Measurements from ENCODE around the gene ANKRD23.

The ANKRD23 gene

GRCh38 chr2:96839875-96840850 is 3.7 kb downstream of the ANKRD23 start:
- H3K27ac ChIP-seq: no peak overlapping the region
- no peak for DNase-seq (ENCODE audit: low read depth, low spot score)

GRCh38 chr2:96839293-96839874 is 4.4 kb downstream of the ANKRD23 start:
- H3K27ac ChIP-seq: no peak overlapping the region

DNA sequence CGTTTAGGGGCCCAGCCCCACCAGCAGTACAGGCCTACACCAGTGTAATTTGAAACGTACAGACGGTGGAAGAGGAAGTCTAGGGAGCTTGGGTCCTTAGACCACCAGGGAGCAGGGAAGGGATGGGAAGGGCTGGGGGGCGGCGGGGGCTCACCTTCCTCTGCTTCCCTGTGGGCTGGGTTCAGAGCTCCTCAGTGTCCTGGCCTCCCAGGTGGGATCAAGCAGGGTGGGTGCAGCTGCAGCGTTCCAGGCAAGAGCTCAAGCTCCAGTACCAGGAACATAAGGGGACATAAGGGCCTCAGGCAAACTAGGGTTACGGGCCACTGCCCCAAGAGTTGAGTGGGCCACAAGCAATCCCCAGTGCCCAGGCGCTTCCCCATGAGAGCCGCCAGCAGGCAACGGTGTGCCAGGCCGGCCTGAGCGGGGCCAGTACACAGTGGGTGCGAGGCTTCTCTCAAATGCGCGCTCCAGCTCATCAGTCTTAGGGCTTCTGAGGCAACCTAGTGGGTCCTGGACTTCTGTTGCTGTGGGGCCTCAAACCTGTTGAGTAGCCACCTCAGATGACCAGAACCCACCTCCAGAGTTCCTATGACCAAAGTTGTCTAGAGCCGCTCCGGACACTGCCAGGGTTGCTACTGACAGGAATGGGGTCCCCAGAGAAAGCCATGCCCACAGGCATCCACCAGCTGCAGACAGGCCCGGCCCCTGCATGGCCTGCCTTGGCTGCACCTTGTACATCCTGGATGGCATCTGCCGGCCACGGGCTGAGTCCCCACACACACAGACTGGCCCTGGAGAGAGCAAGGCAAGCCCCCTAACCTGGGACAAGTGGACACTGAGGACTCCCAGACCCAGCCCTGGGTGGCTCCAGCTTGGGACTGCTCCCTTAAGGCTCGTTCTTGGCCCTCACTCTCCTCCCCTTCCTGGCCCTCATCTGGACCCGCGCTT is 5.2 kb downstream of the ANKRD23 start:
- DNase-seq (ENCODE audit: low read depth, low spot score): no peak
- H3K27ac ChIP-seq: no peak overlapping the region

More at GRCh38 chr2:96839293-96839874, 4.4 kb downstream of the ANKRD23 start:
- no peak for DNase-seq (ENCODE audit: low read depth, low spot score)

GRCh38 chr2:96837575-96837974 is 6.2 kb downstream of the ANKRD23 start:
- DNase-seq (ENCODE audit: low read depth, low spot score): no peak
- H3K27ac ChIP-seq: no peak overlapping the region

DNA sequence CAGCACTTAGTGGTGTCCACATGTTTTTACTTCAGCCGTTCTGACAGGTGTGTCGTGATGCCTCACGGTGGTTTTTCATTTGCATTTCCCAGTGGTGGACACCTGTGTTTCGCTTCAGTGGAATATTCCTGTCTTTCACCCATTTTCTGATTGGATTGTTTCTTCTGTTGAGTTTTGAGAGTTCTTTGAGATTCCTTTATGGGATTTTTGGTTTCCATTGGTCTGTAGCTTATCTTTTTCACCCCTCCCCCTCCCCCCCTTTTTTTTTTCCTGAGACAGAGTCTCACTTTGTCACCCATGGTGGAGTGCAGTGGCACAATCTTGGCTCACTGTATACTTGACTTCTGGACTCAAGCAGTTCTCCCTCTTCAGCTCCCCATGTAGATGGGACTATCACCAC is 8.0 kb downstream of the ANKRD23 start:
- no peak for DNase-seq (ENCODE audit: low read depth, low spot score)
- H3K27ac ChIP-seq: no peak overlapping the region

DNA sequence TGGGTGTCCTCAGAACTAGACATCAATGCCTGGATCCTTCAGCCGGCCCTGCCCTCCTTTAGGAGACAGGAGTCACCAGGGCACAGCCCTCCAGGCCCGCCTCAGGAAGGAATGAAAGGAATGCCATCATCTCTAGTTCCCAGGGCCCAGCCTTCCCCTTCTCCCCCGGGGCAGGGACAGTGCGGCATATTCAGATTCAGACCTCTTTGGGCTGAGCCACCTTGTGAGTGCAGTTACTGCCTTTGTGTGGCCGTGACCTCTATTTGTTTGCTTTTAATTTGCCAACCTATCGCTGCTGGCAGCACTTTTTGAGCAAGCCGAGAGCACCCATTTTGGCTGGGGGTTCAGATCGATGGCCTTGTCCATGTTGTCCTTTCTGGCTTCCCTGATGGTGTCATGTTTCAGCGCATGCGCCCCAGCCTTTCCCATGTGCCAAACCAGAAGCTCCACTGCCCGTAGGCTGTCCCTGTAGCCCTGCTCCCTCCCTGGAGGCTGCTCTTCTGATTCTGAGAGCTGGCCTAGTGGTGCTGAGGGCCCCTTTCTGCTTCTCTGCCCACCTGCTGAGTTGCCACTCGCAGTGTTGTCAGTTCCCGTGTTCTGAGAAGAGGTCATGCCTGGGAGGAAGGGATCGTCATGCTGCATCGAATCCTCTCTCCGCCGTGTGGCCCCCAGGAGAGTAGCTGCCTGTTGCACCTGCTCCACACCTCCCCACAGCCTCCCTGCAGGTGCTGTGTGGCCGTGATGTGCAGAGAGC is 10.9 kb downstream of the ANKRD23 start:
- no peak for DNase-seq (ENCODE audit: low read depth, low spot score)
- no peak overlapping the region for H3K27ac ChIP-seq

GRCh38 chr2:96832408-96832753 is 11.4 kb downstream of the ANKRD23 start:
- DNase-seq (ENCODE audit: low read depth, low spot score): no peak
- H3K27ac ChIP-seq: no peak overlapping the region

GRCh38 chr2:96831679-96832078 is 12.1 kb downstream of the ANKRD23 start:
- H3K27ac ChIP-seq: no peak overlapping the region
- DNase-seq (ENCODE audit: low read depth, low spot score): no peak

GRCh38 chr2:96830044-96830562 is 13.7 kb downstream of the ANKRD23 start:
- H3K27ac ChIP-seq: no peak overlapping the region
- DNase-seq (ENCODE audit: low read depth, low spot score): no peak

- H3K27ac ChIP-seq: no peak overlapping the region
- no peak for DNase-seq (ENCODE audit: low read depth, low spot score)
Measured at GRCh38 chr2:96828874-96829273, 14.9 kb downstream of the ANKRD23 start.

DNA sequence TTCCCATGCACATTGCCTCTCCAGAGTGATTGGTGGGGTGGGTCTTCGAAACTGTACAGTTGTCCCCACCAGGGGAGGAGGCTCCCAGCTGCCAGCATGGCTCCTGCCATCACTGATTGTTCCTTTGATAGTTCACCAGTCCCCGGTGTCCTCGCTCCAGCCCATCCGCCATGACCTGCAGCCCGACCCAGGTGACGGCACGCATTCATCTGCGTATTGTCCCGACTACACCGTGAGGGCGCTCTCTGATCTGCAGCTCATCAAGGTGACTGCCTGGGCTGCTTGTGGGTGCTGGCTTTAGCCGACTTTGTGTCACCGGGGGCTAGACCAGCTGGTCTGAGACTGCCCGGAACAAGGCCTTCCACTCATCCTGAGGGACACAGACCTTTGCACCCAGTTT is 15.4 kb downstream of the ANKRD23 start:
- H3K27ac ChIP-seq: no peak overlapping the region
- no peak for DNase-seq (ENCODE audit: low read depth, low spot score)

DNA sequence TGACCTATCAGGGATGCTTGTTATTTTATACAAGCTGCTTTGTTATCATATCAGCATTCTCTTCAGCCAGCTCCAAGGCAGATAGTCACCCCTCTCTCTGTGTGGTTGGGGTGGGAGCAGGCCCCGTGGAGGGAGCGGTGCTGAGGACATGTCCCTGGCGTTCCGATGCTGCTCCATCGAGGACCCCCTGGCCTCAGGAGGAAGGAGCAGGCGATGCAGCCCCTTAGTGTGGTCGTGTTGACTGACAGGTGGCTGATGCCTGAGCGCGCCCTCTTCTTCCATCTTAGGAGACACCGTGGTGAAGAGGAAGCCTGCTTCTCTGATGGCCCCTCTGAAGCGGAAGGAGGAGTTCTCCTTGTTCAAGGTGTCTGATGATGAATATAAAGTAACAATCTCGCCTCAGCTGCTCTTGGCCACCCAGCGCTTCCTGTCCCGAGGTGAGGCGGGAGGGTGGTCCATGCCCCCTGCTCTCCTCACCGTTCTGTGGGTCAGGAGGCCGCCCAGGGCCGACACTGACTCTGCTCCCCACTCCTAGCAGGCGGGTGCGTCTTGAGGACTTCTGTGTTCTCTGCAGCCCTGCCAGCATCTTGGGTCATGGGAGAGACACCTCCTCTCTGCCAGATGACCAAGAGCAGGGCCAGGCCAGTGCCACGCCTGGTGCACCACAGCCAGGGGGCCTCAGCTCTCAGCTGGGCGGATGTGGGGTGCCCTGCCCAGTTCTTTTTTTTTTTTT is 17.1 kb downstream of the ANKRD23 start:
- DNase-seq (ENCODE audit: low read depth, low spot score): no peak
- no peak overlapping the region for H3K27ac ChIP-seq

DNA sequence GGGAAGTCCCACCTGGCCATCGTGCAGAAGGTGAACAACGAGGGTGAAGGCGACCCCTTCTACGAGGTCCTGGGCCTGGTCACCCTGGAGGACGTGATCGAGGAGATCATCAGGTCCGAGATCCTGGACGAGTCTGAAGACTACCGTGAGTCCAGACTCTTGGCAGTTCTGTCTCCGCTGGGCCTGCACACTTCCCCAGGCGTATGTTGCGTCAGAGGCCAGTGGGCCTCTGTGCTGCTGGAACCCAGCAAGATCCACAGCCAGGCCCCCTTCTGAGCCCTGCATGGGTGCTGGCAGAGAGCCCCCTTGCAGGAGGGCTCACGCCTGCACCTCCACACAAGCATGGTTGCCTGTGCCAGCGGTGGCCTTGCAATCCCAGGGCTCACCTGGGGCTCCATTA is 18.8 kb downstream of the ANKRD23 start:
- DNase-seq (ENCODE audit: low read depth, low spot score): no peak

GRCh38 chr2:96824079-96824870 is 19.5 kb downstream of the ANKRD23 start:
- no peak for DNase-seq (ENCODE audit: low read depth, low spot score)

More for the DNA sequence above, 18.8 kb downstream of the ANKRD23 start:
- H3K27ac ChIP-seq: no peak overlapping the region

GRCh38 chr2:96823198-96823597 is 20.6 kb downstream of the ANKRD23 start:
- no peak for DNase-seq (ENCODE audit: low read depth, low spot score)

More at GRCh38 chr2:96824079-96824870, 19.5 kb downstream of the ANKRD23 start:
- no peak overlapping the region for H3K27ac ChIP-seq

GRCh38 chr2:96822786-96823185 is 21.0 kb downstream of the ANKRD23 start:
- DNase-seq (ENCODE audit: low read depth, low spot score): no peak
- H3K27ac ChIP-seq: no peak overlapping the region

More at GRCh38 chr2:96823198-96823597, 20.6 kb downstream of the ANKRD23 start:
- no peak overlapping the region for H3K27ac ChIP-seq

DNA sequence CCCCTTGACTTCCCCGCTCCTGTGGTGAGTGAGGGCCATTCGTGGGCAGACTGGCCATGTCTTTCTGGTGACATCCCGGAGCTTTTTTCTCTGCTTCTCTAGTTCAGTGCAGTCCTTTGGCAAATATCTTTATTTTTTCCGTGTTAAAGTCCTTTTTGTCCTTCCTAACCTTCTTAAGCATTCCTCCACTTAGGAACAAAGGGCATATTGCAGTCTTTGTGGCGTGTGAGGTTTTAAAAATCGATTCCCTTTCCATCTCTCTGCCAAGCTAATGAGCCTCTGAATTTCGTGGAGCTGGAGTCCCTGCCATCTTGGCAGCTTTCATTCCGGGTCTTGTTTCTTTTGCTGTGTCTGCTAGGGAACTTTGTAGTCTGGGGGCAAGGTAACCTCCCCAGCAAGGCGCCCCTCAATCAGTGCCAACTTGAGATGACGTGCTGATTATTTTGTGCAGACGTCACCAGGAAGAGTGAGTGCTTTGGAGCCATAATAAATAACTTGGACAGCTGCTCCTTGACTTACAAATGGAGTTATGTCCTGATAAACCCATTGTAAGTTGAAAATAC is 22.6 kb downstream of the ANKRD23 start:
- no peak for DNase-seq (ENCODE audit: low read depth, low spot score)
- no peak overlapping the region for H3K27ac ChIP-seq

All from epithelial cell of prostate (primary cell).